AG04450 (cell line): ENCODE measurements around the gene SCTR. TPM values are rescaled to one million over a fixed set of nuclear protein-coding genes. Genes with fewer than 3 reads are reported as not detected.

Experiments
- CTCF ChIA-PET: fragments of 300-600, 350-600 bp; formaldehyde crosslinking; extraction: SDS; loops from one replicate; lab custom pipeline; 2022; ENCODE audit warnings: antibody characterized with exemption, inconsistent platforms; lab: Charles Lee
- POLR2A ChIA-PET: fragments of 350-600 bp; formaldehyde crosslinking; extraction: SDS; loops from one replicate; lab custom pipeline; 2021; ENCODE audit warnings: antibody characterized with exemption, inconsistent platforms; lab: Yijun Ruan, JAX
- DNase-seq: peaks from one replicate; pipeline ENCODE4 v3.0.0-alpha.2; 2011; ENCODE audit warnings: low read depth, low spot score
- H3K27ac ChIP-seq: one replicate; pipeline ENCODE4 v1.5.1; 2012; ENCODE audit warnings: low read depth, low read length, control low read depth
- H3K27me3 ChIP-seq: one replicate; pipeline ENCODE4 v1.6.0; 2012; ENCODE audit warnings: low read length; ENCODE audit not compliant: control insufficient read depth, insufficient read depth
- H3K4me3 ChIP-seq: 2 replicates; pipeline ENCODE4 v1.5.1; 2011; ENCODE audit warnings: mild to moderate bottlenecking, low read depth, low read length, control low read depth
- H3K9me3 ChIP-seq: 2 replicates; pipeline ENCODE4 v1.5.1; 2012; ENCODE audit warnings: low read length; ENCODE audit not compliant: control insufficient read depth, insufficient read depth
- CTCF ChIP-seq: IDR thresholded peaks from 2 replicates; pipeline ENCODE4 v1.5.1; 2011; ENCODE audit warnings: low read depth, low read length, control low read depth, inconsistent platforms
- polyA plus RNA-seq: library from polyadenylated mRNA; depleted of rRNA; stranded (reverse); fragments of >200 nt; gene quantifications from 2 replicates; pipeline ENCODE4 v1.2.3, GENCODE V29; 2011

SCTR gene
- polyA plus RNA-seq, 1 experiment: not detected

GRCh38 chr2:119432851-119433522 is 91.3 kb downstream of the SCTR start:
- peaks cover 41% of the 10 kb centered on the region for H3K27me3 ChIP-seq
- H3K27ac ChIP-seq: no peak overlapping the region
- CTCF ChIA-PET: interaction anchor here (0.7 kb wide), 1 partner anchor 9 kb away, joined by 3 read pairs; no protein-coding TSS in a partner anchor
- peaks cover 4% of the 10 kb centered on the region; the same call in 1 of the 2 replicates for H3K9me3 ChIP-seq
- H3K4me3 ChIP-seq: no peak overlapping the region
- DNase-seq: no peak
- POLR2A ChIA-PET: no interaction called here
- TF ChIP-seq CTCF: no peak

- Histone ChIP-seq H3K27me3 (peaks cover 46% of the 10 kb centered on the region), H3K9me3 (peaks cover 4% of the 10 kb centered on the region; the same call in 1 of the 2 replicates), H3K4me3 (peak overlapping the region; percentile 40), H3K27ac (no peak overlapping the region)
- TF ChIP-seq CTCF: no peak
- POLR2A ChIA-PET: no interaction called here
- CTCF ChIA-PET: interaction anchor here (1.9 kb wide), 1 partner anchor 44 kb away, joined by 6 read pairs; no protein-coding TSS in a partner anchor
- DNase-seq: no peak
These were observed 92.1 kb downstream of the SCTR start for GRCh38 chr2:119431976-119432850.

GRCh38 chr2:119431155-119431975 is 92.9 kb downstream of the SCTR start, which contains the start of gene TMEM37:
TSS of gene TMEM37 (plus strand) at chr2:119431854. CDS start at chr2:119431904, 50 bp downstream.
- Histone ChIP-seq H3K27me3 (peaks cover 53% of the 10 kb centered on the region), H3K4me3 (peak within 1 kb of the TSS; percentile 52), H3K9me3 (peaks cover 4% of the 10 kb centered on the region; the same call in 1 of the 2 replicates), H3K27ac (no peak within 1 kb of the TSS)
- POLR2A ChIA-PET: no interaction called here
- CTCF ChIA-PET: interaction anchor here (1.9 kb wide), 1 partner anchor 44 kb away, joined by 6 read pairs; no protein-coding TSS in a partner anchor
- TF ChIP-seq CTCF: no peak
- DNase-seq: no peak

GRCh38 chr2:119430023-119430498 is 94.2 kb downstream of the SCTR start:
- Histone ChIP-seq H3K9me3 (peaks cover 4% of the 10 kb centered on the region; the same call in 1 of the 2 replicates), H3K27me3 (peaks cover 59% of the 10 kb centered on the region), H3K27ac (no peak overlapping the region), H3K4me3 (no peak overlapping the region)
- DNase-seq: no peak
- ChIA-PET POLR2A (no interaction called here), CTCF (interaction anchor here (1.9 kb wide), 1 partner anchor 46 kb away, joined by 6 read pairs; no protein-coding TSS in a partner anchor)
- TF ChIP-seq CTCF: no peak
